Panc1 (cell line): ENCODE results near the gene NFIC. TPM values are rescaled to one million over a fixed set of nuclear protein-coding genes. Genes with fewer than 3 reads are reported as not detected.

Experiments used
- ATAC-seq: fragments of 200-7000 bp; cut with Tn5 transposase; 2 replicates; pipeline ENCODE4 v1.9.1; 2020; ENCODE audit warnings: mild to moderate bottlenecking, moderate library complexity
- BruUV-seq: library from RNA; stranded (reverse); fragments of 400-500 nt; replicated peaks from 2 replicates; lab custom pipeline; 2021; lab: Mats Ljungman, UMichigan
- CTCF ChIA-PET: fragments of 300-600 bp; sonication (Branson Sonifier 250); formaldehyde crosslinking; loops from one replicate; lab custom pipeline; 2022; ENCODE audit warnings: antibody characterized with exemption; lab: Charles Lee
- POLR2A ChIA-PET: fragments of 300-600 bp; sonication (Branson Sonifier 250); formaldehyde crosslinking; loops from one replicate; lab custom pipeline; 2022; ENCODE audit warnings: antibody characterized with exemption; lab: Charles Lee
- DNase-seq: peaks from one replicate; pipeline ENCODE4 v3.0.0-alpha.2; 2010; ENCODE audit warnings: low read depth, low spot score
- H3K27ac ChIP-seq: 2 replicates; pipeline ENCODE4 v1.5.1; 2011; ENCODE audit warnings: mild to moderate bottlenecking, low read length, inconsistent platforms
- H3K27me3 ChIP-seq: fragments of 200-500 bp; sonication (Bioruptor generic); 2 replicates; pipeline ENCODE4 v1.6.0; 2014; ENCODE audit warnings: low read length, inconsistent platforms; ENCODE audit not compliant: control insufficient read depth, insufficient read depth
- H3K36me3 ChIP-seq: fragments of 200-500 bp; sonication (Bioruptor generic); 2 replicates; pipeline ENCODE4 v1.5.1; 2014; ENCODE audit warnings: inconsistent platforms, mild to moderate bottlenecking, low read length, moderate library complexity; ENCODE audit not compliant: control insufficient read depth, insufficient read depth
- H3K4me1 ChIP-seq: 2 replicates; pipeline ENCODE4 v1.5.1; 2011; ENCODE audit warnings: inconsistent platforms, mild to moderate bottlenecking, low read length, moderate library complexity; ENCODE audit not compliant: control insufficient read depth, insufficient read depth
- H3K4me3 ChIP-seq, 2 experiments: 2 replicates each; pipeline ENCODE4 v1.5.1; 2011 to 2012; ENCODE audit warnings: low read depth in 2 of 2, low read length in 2 of 2, mild to moderate bottlenecking in 2 of 2, inconsistent platforms in 1 of 2, moderate library complexity in 1 of 2
- H3K9me3 ChIP-seq: fragments of 200-500 bp; sonication (Bioruptor generic); 2 replicates; pipeline ENCODE4 v1.5.1; 2014; ENCODE audit warnings: low read depth, mild to moderate bottlenecking, inconsistent platforms, low read length, moderate library complexity; ENCODE audit not compliant: control insufficient read depth, insufficient read depth
- CTCF ChIP-seq: fragments of 450-650 bp; IDR thresholded peaks from 2 replicates; pipeline ENCODE4 v1.5.1; 2017; ENCODE audit warnings: mild to moderate bottlenecking
- POLR2AphosphoS5 ChIP-seq: IDR thresholded peaks from 2 replicates; pipeline ENCODE4 v1.6.1; 2012; ENCODE audit warnings: mild to moderate bottlenecking, low read depth, low read length, moderate library complexity
- REST ChIP-seq, 2 experiments: IDR thresholded peaks; 2 replicates each; pipeline ENCODE4 v1.6.1; 2011 to 2012; ENCODE audit warnings: low read depth in 2 of 2, control low read depth in 1 of 2, low read length in 1 of 2, mild to moderate bottlenecking in 1 of 2, moderate library complexity in 1 of 2; ENCODE audit not compliant: insufficient read depth in 1 of 2
- SIN3A ChIP-seq: IDR thresholded peaks from 2 replicates; pipeline ENCODE4 v1.6.1; 2012; ENCODE audit warnings: low read depth, mild to moderate bottlenecking, low read length, moderate library complexity, borderline replicate concordance; ENCODE audit not compliant: insufficient read depth
- TCF7L2 ChIP-seq: IDR thresholded peaks from 2 replicates; pipeline ENCODE4 v1.6.1; 2011; ENCODE audit warnings: mild to moderate bottlenecking, low read depth, low read length, inconsistent platforms
- in situ Hi-C: cut with HindIII; loops from 2 replicates; pipeline ENCODE4 v1.10.0; 2016; ENCODE audit warnings: low sequenced_read_pairs, low pct_unique_long_range_greater_than_20kb
- intact Hi-C: fragments of 100-400 bp; cut with micrococcal nuclease; formaldehyde crosslinking; loops from one replicate; pipeline ENCODE4 v1.10.0; 2022; ENCODE audit not compliant: unreplicated experiment
- total RNA-seq: library from RNA; stranded (reverse); gene quantifications from one replicate; pipeline ENCODE4 v1.2.1, GENCODE V29; 2021; ENCODE audit not compliant: unreplicated experiment

Gene NFIC
- total RNA-seq, 1 experiment from 2014 or later = 120 TPM

- TSS peak; percentile 51 for BruUV-seq
- Histone ChIP-seq H3K4me3 (no peak overlapping the region), H3K4me1 (peaks cover 54% of the 10 kb centered on the region), H3K9me3 (no peaks in the 10 kb centered on the region), H3K36me3 (no peaks in the 10 kb centered on the region), H3K27me3 (no peaks in the 10 kb centered on the region), H3K27ac (peak overlapping the region; percentile 90)
- in situ Hi-C loops = no loop called here
- DNase-seq (no peak), ATAC-seq (no peak)
- POLR2A ChIA-PET = interaction anchor here (0.7 kb wide), 1 partner anchor 149 kb away, joined by 9 read pairs; no protein-coding TSS in a partner anchor
- CTCF ChIA-PET = no interaction called here
- no peak for TF ChIP-seq CTCF
- intact Hi-C loops = no loop called here
These were observed 4.6 kb downstream of the NFIC start for GRCh38 chr19:3370728-3371591.

GRCh38 chr19:3372413-3372812, 6.0 kb downstream of the NFIC start:
- ChIA-PET CTCF (no interaction called here), POLR2A (interaction anchor here (0.7 kb wide), 1 partner anchor 8 kb away, joined by 5 read pairs; no protein-coding TSS in a partner anchor)
- no peaks in the 10 kb centered on the region for H3K27me3 ChIP-seq
- no peaks in the 10 kb centered on the region for H3K36me3 ChIP-seq
- intact Hi-C loops = no loop called here
- no peak overlapping the region for H3K4me3 ChIP-seq
- TF ChIP-seq POLR2AphosphoS5 = no peak
- no peak for TF ChIP-seq SIN3A
- TF ChIP-seq TCF7L2 = no peak
- no peak for TF ChIP-seq CTCF
- no peak for TF ChIP-seq REST (IDR thresholded peaks at IDR 0.05; ENCODE audit: insufficient read depth in 1 of 2, low read depth in 2 of 2, low read length in 1 of 2)
- H3K4me1 ChIP-seq = peaks cover 60% of the 10 kb centered on the region
- in situ Hi-C loops = no loop called here
- H3K27ac ChIP-seq = peak overlapping the region; percentile 78
- no TSS peak for BruUV-seq
- no peaks in the 10 kb centered on the region for H3K9me3 ChIP-seq
- ATAC-seq = no peak
- no peak for DNase-seq
